Esophagus muscularis mucosa (tissue), 4 donors: ENCODE results near the gene FAM124A. TPM values are rescaled to one million over a fixed set of nuclear protein-coding genes. Genes with fewer than 3 reads are reported as not detected.

ENCODE experiments used
- DNase-seq: peaks from one replicate; pipeline ENCODE4 v3.0.0-alpha.2; 2017; ENCODE audit errors: extremely low spot score
- H3K27ac ChIP-seq, 4 donors: fragments of 200-600 bp; sonication (generic); replicated peaks in 1 of 4; 1 replicate in 3 of 4; 2 replicates in 1 of 4; pipeline ENCODE4 v1.5.1; 2016 to 2019; ENCODE audit warnings: mild to moderate bottlenecking in 1 of 4
- H3K27me3 ChIP-seq, 4 donors: fragments of 200-600 bp; sonication (generic); one replicate each; pipeline versions ENCODE4 v1.5.1 to v1.6.0; 2016 to 2019
- H3K36me3 ChIP-seq, 4 donors: fragments of 200-600 bp; sonication (generic); one replicate each; pipeline ENCODE4 v1.5.1; 2016 to 2019
- H3K4me1 ChIP-seq, 4 donors: fragments of 200-600 bp; sonication (generic); one replicate each; pipeline ENCODE4 v1.5.1; 2016 to 2019
- H3K4me3 ChIP-seq, 4 donors: fragments of 200-600 bp; sonication (generic); 1 replicate in 2 of 4; 2 replicates in 2 of 4; pipeline ENCODE4 v1.5.1; 2016 to 2019; ENCODE audit warnings: mild to moderate bottlenecking in 4 of 4, moderate library complexity in 1 of 4
- H3K9me3 ChIP-seq, 4 donors: fragments of 200-600 bp; sonication (generic); 1 replicate in 3 of 4; 2 replicates in 1 of 4; pipeline ENCODE4 v1.5.1; 2016 to 2019
- CTCF ChIP-seq, 3 experiments: fragments of 200-600 bp in 2 of 3; fragments of 450-650 bp in 1 of 3; sonication (generic) in 2 of 3; IDR thresholded peaks; one replicate each; pipeline ENCODE4 v1.5.1; 2017 to 2019; ENCODE audit warnings: antibody characterized with exemption in 3 of 3, mild to moderate bottlenecking in 2 of 3, moderate library complexity in 1 of 3
- EP300 ChIP-seq: sonication (generic); formaldehyde crosslinking; IDR thresholded peaks from one replicate; pipeline ENCODE4 v1.6.1; 2017; ENCODE audit warnings: antibody characterized with exemption
- POLR2A ChIP-seq: fragments of 450-650 bp; IDR thresholded peaks from one replicate; pipeline ENCODE4 v1.6.1; 2017; ENCODE audit warnings: antibody characterized with exemption, moderate library complexity, mild to moderate bottlenecking, low read depth
- POLR2AphosphoS5 ChIP-seq, 2 donors: sonication (generic); formaldehyde crosslinking; IDR thresholded peaks; one replicate each; pipeline ENCODE4 v1.6.1; 2017; ENCODE audit warnings: antibody characterized with exemption in 2 of 2
- WGBS: methylation state at CpG from one replicate; pipeline ENCODE4 v1.1.5; 2018; 5-methylcytosine and 5-hydroxymethylcytosine counted together
- intact Hi-C: fragments of 100-400 bp; cut with DNase I; formaldehyde crosslinking; loops from one replicate; pipeline ENCODE4 v1.15.1; 2023
- total RNA-seq, 4 donors: library from RNA; depleted of rRNA; stranded (reverse); fragments of >200 nt; gene quantifications; one replicate each; pipeline versions ENCODE4 v1.1.0 to v1.2.1, GENCODE V29; 2016

Gene FAM124A
- total RNA-seq, 4 donors from 2014 or later, result 17.0 to 30.3 (median 21.0) TPM

- Histone ChIP-seq H3K36me3 (peaks cover 1 to 57% (median 27%) of the 10 kb centered on the region in 4 donors), H3K4me3 (no peak overlapping the region), H3K9me3 (no peaks in the 10 kb centered on the region), H3K4me1 (peaks cover 36 to 55% (median 45%) of the 10 kb centered on the region in 4 donors), H3K27me3 (no peaks in the 10 kb centered on the region), H3K27ac (no peak overlapping the region)
- no peak for DNase-seq
- intact Hi-C loops, result no loop called here
- 96% methylated on average over 2 of the region's 2 CpGs for WGBS
- no peak for TF ChIP-seq POLR2A
- no peak for TF ChIP-seq CTCF (IDR thresholded peaks at IDR 0.05)
- no peak for TF ChIP-seq POLR2AphosphoS5 (IDR thresholded peaks at IDR 0.05)
- no peak for TF ChIP-seq EP300
Measured at GRCh38 chr13:51257187-51257586, 35.0 kb downstream of the FAM124A start.

- intact Hi-C loops, result no loop called here
- no peak for DNase-seq
- peaks cover 0 to 53% (median 21%) of the 10 kb centered on the region in 4 donors for H3K36me3 ChIP-seq
- H3K27me3 ChIP-seq, result no peaks in the 10 kb centered on the region
- H3K9me3 ChIP-seq, result no peaks in the 10 kb centered on the region
- peaks cover 36 to 52% (median 43%) of the 10 kb centered on the region in 4 donors for H3K4me1 ChIP-seq
- no peak overlapping the region for H3K27ac ChIP-seq
- 88% methylated on average over 27 of the region's 27 CpGs for WGBS
- TF ChIP-seq EP300 (no peak), POLR2A (no peak), POLR2AphosphoS5 (IDR thresholded peaks at IDR 0.05) (no peak), CTCF (IDR thresholded peaks at IDR 0.05) (no peak)
- no peak overlapping the region for H3K4me3 ChIP-seq
Measured at GRCh38 chr13:51258612-51259548, 36.7 kb downstream of the FAM124A start.

- WGBS, result 89% methylated on average over 3 of the region's 4 CpGs
- Histone ChIP-seq H3K4me1 (peaks cover 30 to 52% (median 40%) of the 10 kb centered on the region in 4 donors), H3K9me3 (no peaks in the 10 kb centered on the region), H3K36me3 (peaks cover 0 to 59% (median 23%) of the 10 kb centered on the region in 4 donors), H3K27ac (no peak overlapping the region), H3K27me3 (no peaks in the 10 kb centered on the region), H3K4me3 (no peak overlapping the region)
- TF ChIP-seq POLR2A (no peak), EP300 (no peak), CTCF (IDR thresholded peaks at IDR 0.05) (no peak)
- no peak for DNase-seq
- intact Hi-C loops, result no loop called here
Measured at GRCh38 chr13:51260154-51260553, 38.0 kb downstream of the FAM124A start.

- DNase-seq, result no peak
- H3K27me3 ChIP-seq, result no peaks in the 10 kb centered on the region
- H3K27ac ChIP-seq, result peak overlapping the region; percentile 49 to 76 (median 62)
- intact Hi-C loops, result no loop called here
- 67% methylated on average over 5 of the region's 5 CpGs for WGBS
- peak in 1 of 2 donors; percentile 14 for TF ChIP-seq POLR2AphosphoS5 (IDR thresholded peaks at IDR 0.05)
- no peak for TF ChIP-seq EP300
- peaks cover 30 to 49% (median 41%) of the 10 kb centered on the region in 4 donors for H3K4me1 ChIP-seq
- H3K9me3 ChIP-seq, result no peaks in the 10 kb centered on the region
- no peak overlapping the region for H3K4me3 ChIP-seq
- H3K36me3 ChIP-seq, result peaks cover 0 to 55% (median 21%) of the 10 kb centered on the region in 4 donors
Measured at GRCh38 chr13:51261610-51262249, 39.5 kb downstream of the FAM124A start.
